SU-DHL-6 (cell line): ENCODE data around the gene GRIN2A.

Experiments
- H2AFZ ChIP-seq: fragments of 200-600 bp; sonication (generic); 2 replicates; pipeline ENCODE4 v1.6.1; 2014; ENCODE audit warnings: low read depth, mild to moderate bottlenecking, moderate library complexity, mixed read lengths, antibody characterized with exemption, low read length; ENCODE audit not compliant: severe bottlenecking
- H3F3A ChIP-seq: fragments of 200-600 bp; shearing (Covaris generic); 2 replicates; pipeline ENCODE4 v1.6.0; 2016; ENCODE audit warnings: antibody characterized with exemption, mild to moderate bottlenecking; ENCODE audit not compliant: insufficient read depth
- H3K27ac ChIP-seq: fragments of 200-600 bp; sonication (generic); 2 replicates; pipeline ENCODE4 v1.5.1; 2016; ENCODE audit warnings: low read depth, mild to moderate bottlenecking, low read length, moderate library complexity, mixed read lengths
- H3K27me3 ChIP-seq: fragments of 200-600 bp; sonication (generic), shearing (Covaris generic); 2 replicates; pipeline ENCODE4 v1.6.0; 2014; ENCODE audit warnings: mild to moderate bottlenecking, low read length
- H3K36me3 ChIP-seq: fragments of 200-600 bp; sonication (generic); 2 replicates; pipeline ENCODE4 v1.6.1; 2014; ENCODE audit warnings: mild to moderate bottlenecking, low read length, mixed read lengths
- H3K4me2 ChIP-seq: fragments of 300-600, 200-600 bp; shearing (Covaris generic), sonication (generic); 2 replicates; pipeline ENCODE4 v1.6.0; 2014; ENCODE audit warnings: low read length, low read depth, mild to moderate bottlenecking; ENCODE audit not compliant: poor library complexity, severe bottlenecking
- H3K4me3 ChIP-seq: fragments of 200-600 bp; sonication (generic); 2 replicates; pipeline ENCODE4 v1.5.1; 2014; ENCODE audit warnings: antibody characterized with exemption, low read length, mild to moderate bottlenecking, mixed read lengths; ENCODE audit not compliant: insufficient read depth, poor library complexity, severe bottlenecking
- H3K79me2 ChIP-seq: fragments of 200-600 bp; sonication (generic); 2 replicates; pipeline ENCODE4 v1.6.1; 2014; ENCODE audit warnings: mild to moderate bottlenecking, low read length, moderate library complexity; ENCODE audit not compliant: insufficient read depth
- H3K9ac ChIP-seq: fragments of 200-600 bp; sonication (generic); 2 replicates; pipeline ENCODE4 v1.7.0; 2014; ENCODE audit warnings: mild to moderate bottlenecking, low read length
- H3K9me2 ChIP-seq: fragments of 200-600 bp; sonication (generic); replicated peaks from 2 replicates; pipeline ENCODE4 v1.6.1; 2014; ENCODE audit warnings: low read length; ENCODE audit not compliant: insufficient read depth
- H3K9me3 ChIP-seq: fragments of 200-600 bp; sonication (generic); 2 replicates; pipeline ENCODE4 v1.6.1; 2014; ENCODE audit warnings: low read length, mixed read lengths; ENCODE audit not compliant: insufficient read depth
- H4K20me1 ChIP-seq: fragments of 200-600 bp; sonication (generic); 2 replicates; pipeline ENCODE4 v1.6.1; 2014; ENCODE audit warnings: low read depth, mild to moderate bottlenecking, antibody characterized with exemption, low read length, moderate library complexity, mixed read lengths
- CTCF ChIP-seq: fragments of 200-600 bp; sonication (generic); IDR thresholded peaks from one replicate; pipeline ENCODE4 v1.5.1; 2017; ENCODE audit warnings: antibody characterized with exemption, mild to moderate bottlenecking, low read length, moderate library complexity; ENCODE audit not compliant: insufficient read depth, poor library complexity, severe bottlenecking
- EZH2phosphoT487 ChIP-seq: fragments of 200-600 bp; sonication (generic), shearing (Covaris generic); conservative IDR thresholded peaks from 2 replicates; pipeline ENCODE4 v1.6.1; 2018; ENCODE audit warnings: mild to moderate bottlenecking, antibody characterized with exemption, low read length, moderate library complexity, mixed read lengths

The GRIN2A gene

GRCh38 chr16:10027553-10027952 lies 154.7 kb downstream of the GRIN2A start:
- H4K20me1 ChIP-seq, result no peaks in the 10 kb centered on the region
- H3K9me2 ChIP-seq, result no peaks in the 10 kb centered on the region
- no peak overlapping the region for H3K9ac ChIP-seq
- no peak overlapping the region for H2AFZ ChIP-seq
- no peak overlapping the region for H3K27ac ChIP-seq
- H3K4me2 ChIP-seq, result no peak overlapping the region
- no peaks in the 10 kb centered on the region for H3K27me3 ChIP-seq
- H3F3A ChIP-seq, result no peaks in the 10 kb centered on the region
- no peak overlapping the region for H3K4me3 ChIP-seq
- TF ChIP-seq EZH2phosphoT487, result no peak
- TF ChIP-seq CTCF, result no peak
- H3K79me2 ChIP-seq, result no peaks in the 10 kb centered on the region
- H3K36me3 ChIP-seq, result no peaks in the 10 kb centered on the region
- no peaks in the 10 kb centered on the region for H3K9me3 ChIP-seq

- Histone ChIP-seq H3K36me3 (no peaks in the 10 kb centered on the region), H3K9me3 (no peaks in the 10 kb centered on the region), H3K27me3 (no peaks in the 10 kb centered on the region)
These were observed 155.6 kb downstream of the GRIN2A start for GRCh38 chr16:10026593-10026992.

GRCh38 chr16:10022098-10022497 lies 160.1 kb downstream of the GRIN2A start:
- no peak overlapping the region for H3K4me2 ChIP-seq
- TF ChIP-seq CTCF (no peak), EZH2phosphoT487 (no peak)
- H2AFZ ChIP-seq, result no peak overlapping the region
- no peaks in the 10 kb centered on the region for H3F3A ChIP-seq
- H3K9me2 ChIP-seq, result no peaks in the 10 kb centered on the region
- H3K36me3 ChIP-seq, result no peaks in the 10 kb centered on the region
- no peaks in the 10 kb centered on the region for H3K27me3 ChIP-seq
- no peaks in the 10 kb centered on the region for H4K20me1 ChIP-seq
- H3K79me2 ChIP-seq, result no peaks in the 10 kb centered on the region
- H3K27ac ChIP-seq, result no peak overlapping the region
- no peaks in the 10 kb centered on the region for H3K9me3 ChIP-seq
- no peak overlapping the region for H3K4me3 ChIP-seq
- no peak overlapping the region for H3K9ac ChIP-seq

More at GRCh38 chr16:10026593-10026992, 155.6 kb downstream of the GRIN2A start:
- no peak overlapping the region for H3K4me3 ChIP-seq
- H3K4me2 ChIP-seq, result no peak overlapping the region
- no peaks in the 10 kb centered on the region for H3K79me2 ChIP-seq
- no peak overlapping the region for H3K27ac ChIP-seq
- no peak for TF ChIP-seq CTCF
- no peak for TF ChIP-seq EZH2phosphoT487
- no peaks in the 10 kb centered on the region for H4K20me1 ChIP-seq
- no peaks in the 10 kb centered on the region for H3F3A ChIP-seq
- H3K9me2 ChIP-seq, result no peaks in the 10 kb centered on the region
- H2AFZ ChIP-seq, result no peak overlapping the region
- no peak overlapping the region for H3K9ac ChIP-seq
